ENCODE results near the gene RTF2. TPM values are rescaled to one million over a fixed set of nuclear protein-coding genes. Genes with fewer than 3 reads are reported as not detected.

RTF2 gene
- total and polyA plus RNA-seq, 2 experiments from 2014 or later: 28.2 to 53.7 TPM

GRCh38 chr20:56433221-56433879, 35.1 kb upstream of the RTF2 start:
- TF ChIP-seq JUNB (IDR thresholded peaks at IDR 0.05; ENCODE audit: unreplicated experiment) (no peak), EZH2 (IDR thresholded peaks at IDR 0.05; ENCODE audit: low read depth, unreplicated experiment) (no peak), CREB1 (CRISPR knock-in tag; IDR thresholded peaks at IDR 0.05; ENCODE audit: low read depth) (no peak)
- Histone ChIP-seq H3K27me3 (ENCODE audit: insufficient read depth) (no peaks in the 10 kb centered on the region), H4K20me1 (replicated peaks; ENCODE audit: insufficient read depth) (no peaks in the 10 kb centered on the region), H3K4me2 (no peak overlapping the region), H3K36me3 (ENCODE audit: insufficient read depth) (no peaks in the 10 kb centered on the region), H2AFZ (no peak overlapping the region), H3K9me2 (ENCODE audit: insufficient read depth) (no peaks in the 10 kb centered on the region), H3K4me3 (no peak overlapping the region), H3K79me2 (replicated peaks; ENCODE audit: insufficient read depth) (no peaks in the 10 kb centered on the region), H3F3A (replicated peaks; ENCODE audit: low read depth) (no peaks in the 10 kb centered on the region), H3K4me1 (ENCODE audit: insufficient read depth) (no peaks in the 10 kb centered on the region), H3K27ac (ENCODE audit: low read depth) (no peak overlapping the region)
- Mint-ChIP-seq H3K4me1 (no peaks in the 10 kb centered on the region; the same call in 2 of the 3 replicates), H3K27me3 (ENCODE audit: insufficient read depth, low read depth, poor library complexity) (peaks cover 10% of the 10 kb centered on the region), H3K36me3 (ENCODE audit: low read depth) (no peaks in the 10 kb centered on the region; the same call in 2 of the 3 replicates), H3K27ac (no peak overlapping the region), H3K4me3 (no peak overlapping the region), H3K9me3 (no peaks in the 10 kb centered on the region; the same call in 2 of the 3 replicates)
- ATAC-seq: no peak
- no peak for DNase-seq (ENCODE audit: low spot score)

- Histone ChIP-seq H3F3A (replicated peaks; ENCODE audit: low read depth) (no peaks in the 10 kb centered on the region), H3K27ac (ENCODE audit: low read depth) (no peak overlapping the region), H2AFZ (no peak overlapping the region), H3K4me3 (no peak overlapping the region), H3K4me1 (ENCODE audit: insufficient read depth) (no peaks in the 10 kb centered on the region), H3K4me2 (no peak overlapping the region), H3K9me2 (ENCODE audit: insufficient read depth) (no peaks in the 10 kb centered on the region), H3K79me2 (replicated peaks; ENCODE audit: insufficient read depth) (no peaks in the 10 kb centered on the region), H3K36me3 (ENCODE audit: insufficient read depth) (no peaks in the 10 kb centered on the region), H3K27me3 (ENCODE audit: insufficient read depth) (no peaks in the 10 kb centered on the region), H4K20me1 (replicated peaks; ENCODE audit: insufficient read depth) (no peaks in the 10 kb centered on the region)
- DNase-seq (ENCODE audit: low spot score) (no peak), ATAC-seq (no peak)
- Mint-ChIP-seq H3K9me3 (no peaks in the 10 kb centered on the region; the same call in 2 of the 3 replicates), H3K4me1 (no peaks in the 10 kb centered on the region; the same call in 2 of the 3 replicates), H3K27ac (no peak overlapping the region), H3K27me3 (ENCODE audit: insufficient read depth, low read depth, poor library complexity) (peaks cover 10% of the 10 kb centered on the region), H3K36me3 (ENCODE audit: low read depth) (no peaks in the 10 kb centered on the region; the same call in 2 of the 3 replicates), H3K4me3 (no peak overlapping the region)
- TF ChIP-seq ZNF462 (CRISPR knock-in tag; IDR thresholded peaks at IDR 0.05): no peak
- no peak for TF ChIP-seq POLR2AphosphoS5 (IDR thresholded peaks at IDR 0.05; ENCODE audit: low read depth)
- TF ChIP-seq NANOG (IDR thresholded peaks at IDR 0.05; ENCODE audit: borderline replicate concordance): no peak
- no peak for TF ChIP-seq ZNF114 (CRISPR knock-in tag; IDR thresholded peaks at IDR 0.05)
- TF ChIP-seq ETS1 (IDR thresholded peaks at IDR 0.05): no peak
- no peak for TF ChIP-seq EZH2 (IDR thresholded peaks at IDR 0.05; ENCODE audit: low read depth, unreplicated experiment)
- no peak for TF ChIP-seq STAT1 (IDR thresholded peaks at IDR 0.05; ENCODE audit: unreplicated experiment)
- TF ChIP-seq REST (IDR thresholded peaks at IDR 0.05; ENCODE audit: unreplicated experiment): no peak
Measured at GRCh38 chr20:56433880-56434255, 34.6 kb upstream of the RTF2 start.
